Measurements from ENCODE around the gene STK36. TPM values are rescaled to one million over a fixed set of nuclear protein-coding genes. Genes with fewer than 3 reads are reported as not detected.

STK36 gene
- total RNA-seq, 1 experiment from 2014 or later: 38.7 TPM

DNA sequence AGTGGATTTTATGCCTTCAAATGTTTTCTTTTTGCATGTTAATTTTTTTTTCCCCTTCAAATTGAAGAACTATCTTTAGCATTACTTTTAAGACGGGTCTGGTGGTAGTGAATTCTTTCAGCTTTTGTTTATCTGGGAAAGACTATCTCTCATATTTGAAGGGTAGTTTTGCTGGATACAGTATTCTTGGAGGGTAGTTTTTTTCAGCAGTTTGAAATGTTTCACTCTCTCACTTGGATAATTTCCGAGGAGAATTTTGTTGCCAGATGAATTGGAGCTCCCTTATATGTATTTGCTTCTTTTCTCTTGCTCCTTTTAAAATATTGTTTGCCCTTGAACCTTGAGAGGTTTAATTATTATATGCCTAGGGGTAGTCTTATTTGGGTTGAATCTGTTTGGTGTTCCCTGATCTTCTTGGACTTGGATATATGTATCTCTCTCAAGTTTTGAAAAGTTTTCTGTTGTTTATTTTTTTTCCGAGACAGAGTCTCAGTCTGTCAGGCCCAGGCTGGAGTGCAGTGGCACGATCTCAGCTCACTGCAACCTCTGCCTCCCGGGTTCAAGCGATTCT is 54.2 kb downstream of the STK36 start:
- H3T11ph ChIP-seq (ENCODE audit: low read length): no peak overlapping the region
- H2AK5ac ChIP-seq (ENCODE audit: insufficient read length, low read length): no peak overlapping the region
- H4K5ac ChIP-seq (ENCODE audit: insufficient read length, low read depth, low read length): no peak overlapping the region
- peaks cover 13% of the 10 kb centered on the region; the same call in 1 of the 2 replicates for H3K79me2 ChIP-seq (ENCODE audit: insufficient read depth, low read length)
- Mint-ChIP-seq H3K4me1 (peaks cover 12 to 15% of the 10 kb centered on the region in 2 experiments), H3K4me3 (no peak overlapping the region), H3K36me3 (ENCODE audit: insufficient read depth in 1 of 3, low read depth in 3 of 3) (peaks cover 43 to 52% (median 43%) of the 10 kb centered on the region in 3 experiments), H3K9me3 (peaks cover 27 to 32% of the 10 kb centered on the region in 2 experiments), H3K27me3 (ENCODE audit: low read depth) (no peaks in the 10 kb centered on the region), H3K27ac (no peak overlapping the region)
- no peak overlapping the region for H3K56ac ChIP-seq (ENCODE audit: insufficient read length, low read depth, low read length)
- H2BK15ac ChIP-seq (ENCODE audit: low read depth, low read length): no peak overlapping the region
- H3K4me1 ChIP-seq (ENCODE audit: insufficient read depth, low read length): no peaks in the 10 kb centered on the region
- no peak overlapping the region for H3K4me2 ChIP-seq (ENCODE audit: insufficient read depth, insufficient read length, low read length)
- no peak overlapping the region for H2BK20ac ChIP-seq (ENCODE audit: low read depth, low read length, poor library complexity, severe bottlenecking)
- peaks cover 10% of the 10 kb centered on the region for H3K79me1 ChIP-seq (ENCODE audit: insufficient read depth, low read depth, low read length, poor library complexity, severe bottlenecking)
- no peak overlapping the region for H2BK12ac ChIP-seq (ENCODE audit: insufficient read length, low read depth, low read length)
- H3K18ac ChIP-seq (ENCODE audit: insufficient read length, low read depth, low read length): no peak overlapping the region
- H2AFZ ChIP-seq (ENCODE audit: low read length): no peak overlapping the region
- no peak overlapping the region for H4K8ac ChIP-seq (replicated peaks; ENCODE audit: insufficient read length, low read depth, low read length)
- no peaks in the 10 kb centered on the region for H3K23me2 ChIP-seq (ENCODE audit: insufficient read length, low read depth, low read length, poor library complexity, severe bottlenecking)
- H2BK5ac ChIP-seq (ENCODE audit: insufficient read length, low read length): no peak overlapping the region
- no peak overlapping the region for H2BK120ac ChIP-seq (ENCODE audit: low read depth, low read length, poor library complexity, severe bottlenecking)
- DNase-seq: no peak
- H3K27ac ChIP-seq (ENCODE audit: insufficient read length, low read depth, low read length): no peak overlapping the region
- H3K27me3 ChIP-seq (ENCODE audit: insufficient read depth, low read length): no peaks in the 10 kb centered on the region
- H3K4ac ChIP-seq (ENCODE audit: low read depth, low read length): no peak overlapping the region
- WGBS (ENCODE audit: extremely low coverage, insufficient read length, low lambda C conversion rate): no CpG with 5 or more reads among the region's 6 CpGs
- H3K23ac ChIP-seq (ENCODE audit: insufficient read length, low read depth, low read length): no peak overlapping the region
- no peaks in the 10 kb centered on the region for H3K9me3 ChIP-seq (ENCODE audit: control insufficient read depth, low read depth, low read length)
- no peak overlapping the region for H3K9ac ChIP-seq (ENCODE audit: extremely low read depth, insufficient read length, low read length)
- H3K14ac ChIP-seq (ENCODE audit: insufficient read depth, low read length): no peak overlapping the region
- TF ChIP-seq, protein P1, sequence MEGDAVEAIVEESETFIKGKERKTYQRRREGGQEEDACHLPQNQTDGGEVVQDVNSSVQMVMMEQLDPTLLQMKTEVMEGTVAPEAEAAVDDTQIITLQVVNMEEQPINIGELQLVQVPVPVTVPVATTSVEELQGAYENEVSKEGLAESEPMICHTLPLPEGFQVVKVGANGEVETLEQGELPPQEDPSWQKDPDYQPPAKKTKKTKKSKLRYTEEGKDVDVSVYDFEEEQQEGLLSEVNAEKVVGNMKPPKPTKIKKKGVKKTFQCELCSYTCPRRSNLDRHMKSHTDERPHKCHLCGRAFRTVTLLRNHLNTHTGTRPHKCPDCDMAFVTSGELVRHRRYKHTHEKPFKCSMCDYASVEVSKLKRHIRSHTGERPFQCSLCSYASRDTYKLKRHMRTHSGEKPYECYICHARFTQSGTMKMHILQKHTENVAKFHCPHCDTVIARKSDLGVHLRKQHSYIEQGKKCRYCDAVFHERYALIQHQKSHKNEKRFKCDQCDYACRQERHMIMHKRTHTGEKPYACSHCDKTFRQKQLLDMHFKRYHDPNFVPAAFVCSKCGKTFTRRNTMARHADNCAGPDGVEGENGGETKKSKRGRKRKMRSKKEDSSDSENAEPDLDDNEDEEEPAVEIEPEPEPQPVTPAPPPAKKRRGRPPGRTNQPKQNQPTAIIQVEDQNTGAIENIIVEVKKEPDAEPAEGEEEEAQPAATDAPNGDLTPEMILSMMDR (conservative IDR thresholded peaks at IDR 0.05): no peak
- no peaks in the 10 kb centered on the region for H4K20me1 ChIP-seq (ENCODE audit: control insufficient read depth, insufficient read depth, insufficient read length)
- no peak overlapping the region for H4K91ac ChIP-seq (ENCODE audit: insufficient read length, low read depth, low read length)

All from H9 (cell line).